Testis (tissue), 3 donors: ENCODE measurements around the gene COL11A2. TPM values are rescaled to one million over a fixed set of nuclear protein-coding genes. Genes with fewer than 3 reads are reported as not detected.

ENCODE experiments used
- DNase-seq: peaks from one replicate; pipeline ENCODE4 v3.0.0-alpha.2; 2019
- H3K27ac ChIP-seq, 2 donors: fragments of 200-600 bp; sonication (generic); one replicate each; pipeline ENCODE4 v1.5.1; 2019
- H3K27me3 ChIP-seq: fragments of 200-600 bp; sonication (generic); one replicate; pipeline ENCODE4 v1.5.1; 2019
- H3K36me3 ChIP-seq: fragments of 200-600 bp; sonication (generic); one replicate; pipeline ENCODE4 v1.5.1; 2017; ENCODE audit warnings: low read depth; ENCODE audit errors: missing control alignments
- H3K4me1 ChIP-seq: fragments of 200-600 bp; sonication (generic); one replicate; pipeline ENCODE4 v1.5.1; 2019
- H3K4me3 ChIP-seq, 2 donors: fragments of 200-600 bp; sonication (generic); one replicate each; pipeline ENCODE4 v1.5.1; 2017 to 2019
- H3K9me3 ChIP-seq: fragments of 200-600 bp; sonication (generic); one replicate; pipeline ENCODE4 v1.5.1; 2017
- POLR2A ChIP-seq: fragments of 450-650 bp; IDR thresholded peaks from one replicate; pipeline ENCODE4 v1.6.1; 2017; ENCODE audit warnings: antibody characterized with exemption, mild to moderate bottlenecking, moderate library complexity
- WGBS, 2 donors: methylation state at CpG; one replicate each; pipeline ENCODE4 v1.1.5; 2018; 5-methylcytosine and 5-hydroxymethylcytosine counted together
- intact Hi-C: fragments of 100-400 bp; cut with DNase I; formaldehyde crosslinking; loops from one replicate; pipeline ENCODE4 v1.15.1; 2023; ENCODE audit warnings: low total_unique reads
- microRNA counts, 2 donors: library from miRNA; unstranded; fragments of <30 nt; microRNA quantifications; one replicate each; lab custom pipeline; 2016
- microRNA-seq, 2 donors: library from miRNA; unstranded; fragments of <30 nt; microRNA quantifications; one replicate each; pipeline ENCODE4, GENCODE V29; 2016; ENCODE audit warnings: borderline number of aligned reads in 2 of 2, borderline replicate concordance in 1 of 2
- polyA plus RNA-seq: library from polyadenylated mRNA; stranded (reverse); fragments of 350-450 nt; fragmentation: Illumina TruSeq; extraction: RNeasy Lipid Tissue Mini Kit (QIAGEN cat#74804); gene quantifications from one replicate; pipeline ENCODE4 v1.2.3, GENCODE V29; 2014; ENCODE audit warnings: low read depth, low replicate concordance; ENCODE audit not compliant: insufficient read depth
- small RNA-seq, 2 donors: library from RNA; depleted of rRNA; stranded (forward); fragments of <200 nt; gene quantifications; one replicate each; pipeline ENCODE3, GENCODE V24; 2016
- total RNA-seq, 2 donors: library from RNA; depleted of rRNA; stranded (reverse); fragments of >200 nt; gene quantifications; one replicate each; pipeline ENCODE4 v1.2.3, GENCODE V29; 2016
- TF ChIP-seq, protein P1 (sequence below), 3 experiments: fragments of 450-650 bp in 2 of 3; fragments of 200-600 bp in 1 of 3; sonication (generic) in 1 of 3; IDR thresholded peaks; one replicate each; pipeline ENCODE4 v1.5.1; 2016 to 2019; ENCODE audit warnings: antibody characterized with exemption in 3 of 3, mild to moderate bottlenecking in 2 of 3, moderate library complexity in 1 of 3

COL11A2 gene
- total and polyA plus RNA-seq, 3 donors from 2014 or later, result 8.2 to 8.8 (median 8.6) TPM

DNA sequence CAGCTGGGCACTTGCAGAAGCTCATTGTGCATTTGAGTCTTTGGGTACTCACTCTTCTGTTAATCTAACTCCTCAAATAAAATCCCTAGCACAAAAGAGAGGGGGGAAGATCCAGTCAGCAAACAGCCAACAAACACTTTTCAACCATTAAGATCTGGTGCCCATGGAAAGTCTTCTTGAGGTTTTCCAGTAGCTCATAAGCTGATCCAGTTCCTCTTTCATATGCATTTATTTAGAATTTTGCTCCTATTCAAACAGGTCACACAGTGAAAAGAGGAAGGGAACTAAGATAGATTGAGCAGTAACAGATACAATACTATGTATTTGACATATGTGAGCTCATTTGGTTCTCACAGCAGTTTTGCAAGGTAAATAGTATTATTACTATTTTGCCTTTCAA lies 77.9 kb downstream of the COL11A2 start:
- H3K4me3 ChIP-seq, result no peak overlapping the region
- TF ChIP-seq, protein P1, sequence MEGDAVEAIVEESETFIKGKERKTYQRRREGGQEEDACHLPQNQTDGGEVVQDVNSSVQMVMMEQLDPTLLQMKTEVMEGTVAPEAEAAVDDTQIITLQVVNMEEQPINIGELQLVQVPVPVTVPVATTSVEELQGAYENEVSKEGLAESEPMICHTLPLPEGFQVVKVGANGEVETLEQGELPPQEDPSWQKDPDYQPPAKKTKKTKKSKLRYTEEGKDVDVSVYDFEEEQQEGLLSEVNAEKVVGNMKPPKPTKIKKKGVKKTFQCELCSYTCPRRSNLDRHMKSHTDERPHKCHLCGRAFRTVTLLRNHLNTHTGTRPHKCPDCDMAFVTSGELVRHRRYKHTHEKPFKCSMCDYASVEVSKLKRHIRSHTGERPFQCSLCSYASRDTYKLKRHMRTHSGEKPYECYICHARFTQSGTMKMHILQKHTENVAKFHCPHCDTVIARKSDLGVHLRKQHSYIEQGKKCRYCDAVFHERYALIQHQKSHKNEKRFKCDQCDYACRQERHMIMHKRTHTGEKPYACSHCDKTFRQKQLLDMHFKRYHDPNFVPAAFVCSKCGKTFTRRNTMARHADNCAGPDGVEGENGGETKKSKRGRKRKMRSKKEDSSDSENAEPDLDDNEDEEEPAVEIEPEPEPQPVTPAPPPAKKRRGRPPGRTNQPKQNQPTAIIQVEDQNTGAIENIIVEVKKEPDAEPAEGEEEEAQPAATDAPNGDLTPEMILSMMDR (IDR thresholded peaks at IDR 0.05), result no peak
- TF ChIP-seq POLR2A, result no peak
- H3K27me3 ChIP-seq, result peaks cover 3% of the 10 kb centered on the region
- H3K27ac ChIP-seq, result no peak overlapping the region
- H3K9me3 ChIP-seq, result no peaks in the 10 kb centered on the region
- peaks cover 7% of the 10 kb centered on the region for H3K4me1 ChIP-seq
- no peaks in the 10 kb centered on the region for H3K36me3 ChIP-seq
- no peak for DNase-seq
- intact Hi-C loops, result no loop called here

DNA sequence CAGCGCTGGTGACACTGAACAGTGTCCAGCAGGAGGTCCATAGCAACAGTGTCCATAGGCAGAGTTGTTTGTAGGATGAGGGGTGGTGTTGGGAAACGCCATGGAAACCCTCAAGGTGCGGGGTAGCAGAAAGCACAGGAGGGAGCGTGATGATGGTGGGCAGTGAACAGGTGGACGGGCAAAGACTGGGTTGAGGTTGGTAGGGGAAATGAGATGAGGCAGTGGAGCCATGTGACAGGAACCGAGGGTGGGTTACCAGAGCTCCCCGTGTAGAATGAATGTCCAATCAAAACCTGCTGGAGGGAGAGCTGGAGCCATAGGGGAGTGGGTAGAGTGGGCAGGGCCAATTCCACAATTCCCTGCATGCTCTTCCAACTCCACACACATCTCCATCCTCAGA lies 78.5 kb downstream of the COL11A2 start:
- peaks cover 7% of the 10 kb centered on the region for H3K4me1 ChIP-seq
- no peak overlapping the region for H3K27ac ChIP-seq
- H3K27me3 ChIP-seq, result peaks cover 3% of the 10 kb centered on the region
- no peaks in the 10 kb centered on the region for H3K36me3 ChIP-seq
- 76 to 79% methylated on average over 7 of the region's 7 CpGs for WGBS, 2 donors
- no peak for DNase-seq
- intact Hi-C loops, result no loop called here
- no peaks in the 10 kb centered on the region for H3K9me3 ChIP-seq
- no peak for TF ChIP-seq POLR2A
- TF ChIP-seq, protein P1 (IDR thresholded peaks at IDR 0.05), result no peak
- no peak overlapping the region for H3K4me3 ChIP-seq

MicroRNA genes within 50 kb of the gene (microRNA counts, 767-probe panel; counts per million panel counts)
- microRNA hsa-miR-219-1-3p (lab: Ali Mortazavi, UCI) (0 to 152 counts per million in 2 donors), microRNA hsa-miR-219-5p (lab: Ali Mortazavi, UCI) (0 to 152 counts per million in 2 donors)

Small RNA genes lying within 50 kb of the gene (microRNA-seq; reads per million reads assigned to microRNA genes)
- gene MIR219A1, result 0.69 to 1.4 reads per million in 2 donors

Small RNA genes lying within 50 kb of the gene (small RNA-seq; reads per million reads assigned to genes)
- gene MIR219A1, result 1.1 to 1.2 reads per million in 2 donors
- gene RNY4P10, result 0 reads per million in 2 donors

Other genes starting within 250 kb of the COL11A2 start
- gene HLA-DMA, start 239.4 kb downstream of the COL11A2 start, total RNA-seq, result 10 to 100 TPM; 10.1 to 19.8 TPM
- 54.5 TPM for gene HLA-DMA, start 239.4 kb downstream of the COL11A2 start, polyA plus RNA-seq
- gene BRD2, start 223.9 kb downstream of the COL11A2 start, total RNA-seq, result 100 to 1,000 TPM; 312 to 334 TPM
- 299 TPM for gene BRD2, start 223.9 kb downstream of the COL11A2 start, polyA plus RNA-seq
- gene HLA-DOA, start 182.9 kb downstream of the COL11A2 start, total RNA-seq, result 1 to 10 TPM; 1.2 to 1.7 TPM
- 13.5 TPM for gene HLA-DOA, start 182.9 kb downstream of the COL11A2 start, polyA plus RNA-seq
- 10 to 100 TPM; 26.5 to 48.9 TPM for gene HLA-DPA1, start 118.8 kb downstream of the COL11A2 start, total RNA-seq
- 143 TPM for gene HLA-DPA1, start 118.8 kb downstream of the COL11A2 start, polyA plus RNA-seq
- gene HLA-DPB1, start 116.5 kb downstream of the COL11A2 start, total RNA-seq, result 10 to 100 TPM; 14.4 to 39.5 TPM
- gene HLA-DPB1, start 116.5 kb downstream of the COL11A2 start, polyA plus RNA-seq, result 183 TPM
- 10 to 100 TPM; 42.9 to 47.3 TPM for gene RXRB, start 8.2 kb upstream of the COL11A2 start, total RNA-seq
- 45.2 TPM for gene RXRB, start 8.2 kb upstream of the COL11A2 start, polyA plus RNA-seq
- gene SLC39A7, start 8.4 kb upstream of the COL11A2 start, total RNA-seq, result 10 to 100 TPM; 79.1 to 85.7 TPM
- 87.7 TPM for gene SLC39A7, start 8.4 kb upstream of the COL11A2 start, polyA plus RNA-seq
- gene HSD17B8, start 12.2 kb upstream of the COL11A2 start, total RNA-seq, result 10 to 100 TPM; 25.4 to 26.3 TPM
- gene HSD17B8, start 12.2 kb upstream of the COL11A2 start, polyA plus RNA-seq, result 11.2 TPM
- gene RING1, start 16.0 kb upstream of the COL11A2 start, total RNA-seq, result 10 to 100 TPM; 36.2 to 38.0 TPM
- 60.2 TPM for gene RING1, start 16.0 kb upstream of the COL11A2 start, polyA plus RNA-seq
- 10 to 100 TPM; 71.0 to 85.0 TPM for gene VPS52, start 79.4 kb upstream of the COL11A2 start, total RNA-seq
- 87.1 TPM for gene VPS52, start 79.4 kb upstream of the COL11A2 start, polyA plus RNA-seq
- 1,000 to 10,000 TPM in 1 of 2 donors, 100 to 1,000 TPM in 1; 685 to 1,953 TPM for gene RPS18, start 79.6 kb upstream of the COL11A2 start, total RNA-seq
- gene RPS18, start 79.6 kb upstream of the COL11A2 start, polyA plus RNA-seq, result 2,185 TPM
- 10 to 100 TPM; 18.0 to 18.3 TPM for gene B3GALT4, start 84.7 kb upstream of the COL11A2 start, total RNA-seq
- gene B3GALT4, start 84.7 kb upstream of the COL11A2 start, polyA plus RNA-seq, result 55.4 TPM
- 10 to 100 TPM; 63.2 to 71.2 TPM for gene WDR46, start 96.8 kb upstream of the COL11A2 start, total RNA-seq
- gene WDR46, start 96.8 kb upstream of the COL11A2 start, polyA plus RNA-seq, result 61.6 TPM
- gene PFDN6, start 97.1 kb upstream of the COL11A2 start, total RNA-seq, result 10 to 100 TPM; 45.5 to 56.2 TPM
- 123 TPM for gene PFDN6, start 97.1 kb upstream of the COL11A2 start, polyA plus RNA-seq
- gene RGL2, start 106.5 kb upstream of the COL11A2 start, total RNA-seq, result 10 to 100 TPM; 42.8 to 46.2 TPM
- gene RGL2, start 106.5 kb upstream of the COL11A2 start, polyA plus RNA-seq, result 52.7 TPM
- 100 to 1,000 TPM in 1 of 2 donors, 10 to 100 TPM in 1; 76.5 to 128 TPM for gene TAPBP, start 121.6 kb upstream of the COL11A2 start, total RNA-seq
- 34.6 TPM for gene TAPBP, start 121.6 kb upstream of the COL11A2 start, polyA plus RNA-seq
- 10 to 100 TPM; 13.4 to 17.1 TPM for gene ZBTB22, start 125.3 kb upstream of the COL11A2 start, total RNA-seq
- 15.2 TPM for gene ZBTB22, start 125.3 kb upstream of the COL11A2 start, polyA plus RNA-seq
- gene DAXX, start 130.5 kb upstream of the COL11A2 start, total RNA-seq, result 10 to 100 TPM; 61.8 to 75.3 TPM
- 118 TPM for gene DAXX, start 130.5 kb upstream of the COL11A2 start, polyA plus RNA-seq
- 10 to 100 TPM; 19.8 to 22.5 TPM for gene KIFC1, start 199.4 kb upstream of the COL11A2 start, total RNA-seq
- 20.2 TPM for gene KIFC1, start 199.4 kb upstream of the COL11A2 start, polyA plus RNA-seq
- 100 to 1,000 TPM; 184 to 218 TPM for gene PHF1, start 218.5 kb upstream of the COL11A2 start, total RNA-seq
- 216 TPM for gene PHF1, start 218.5 kb upstream of the COL11A2 start, polyA plus RNA-seq
- gene CUTA, start 225.6 kb upstream of the COL11A2 start, total RNA-seq, result 100 to 1,000 TPM; 139 to 146 TPM
- gene CUTA, start 225.6 kb upstream of the COL11A2 start, polyA plus RNA-seq, result 132 TPM
- gene SYNGAP1, start 227.6 kb upstream of the COL11A2 start, total RNA-seq, result 10 to 100 TPM; 29.4 to 43.9 TPM
- 31.5 TPM for gene SYNGAP1, start 227.6 kb upstream of the COL11A2 start, polyA plus RNA-seq